ENCODE data around the gene KRTAP5-7. TPM values are rescaled to one million over a fixed set of nuclear protein-coding genes. Genes with fewer than 3 reads are reported as not detected.

The KRTAP5-7 gene
- total and polyA plus RNA-seq, 2 donors from 2014 or later: 0.22 TPM; not detected in 1

DNA sequence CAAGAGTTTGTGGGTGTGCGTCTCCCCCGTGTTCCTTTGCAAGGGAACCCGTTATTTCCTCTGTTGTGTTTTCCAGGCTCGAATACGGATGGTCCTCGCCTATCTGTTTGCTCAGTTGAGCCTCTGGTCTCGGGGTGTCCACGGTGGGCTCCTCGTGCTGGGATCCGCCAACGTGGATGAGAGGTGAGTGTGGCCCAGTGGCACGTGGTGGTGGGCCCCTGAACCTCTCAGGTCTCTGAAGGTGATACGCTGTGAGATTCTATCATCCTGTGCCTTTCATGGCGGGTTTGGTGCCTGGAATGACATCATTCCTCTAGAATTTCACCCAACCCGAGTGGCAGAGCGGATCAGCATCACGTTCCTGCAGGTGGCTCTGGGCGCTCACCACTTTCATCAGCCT lies 41.6 kb upstream of the KRTAP5-7 start:
- H3K27me3 ChIP-seq (ENCODE audit: control insufficient read depth, insufficient read depth, low read length): no peaks in the 10 kb centered on the region
- H3K9me3 ChIP-seq (ENCODE audit: control insufficient read depth in 2 of 3, insufficient read depth in 1 of 3, low read length in 3 of 3): no peaks in the 10 kb centered on the region
- H3K4me1 ChIP-seq (ENCODE audit: control insufficient read depth in 2 of 3, insufficient read depth in 2 of 3, low read depth in 1 of 3, low read length in 3 of 3): peaks cover 0 to 2% (median 0%) of the 10 kb centered on the region in 3 donors
- no peak overlapping the region for H3K4me3 ChIP-seq (ENCODE audit: low read length in 3 of 3)
- no peak for FAIRE-seq
- no peak for DNase-seq
- peaks cover 11 to 44% (median 27%) of the 10 kb centered on the region in 3 donors for H3K36me3 ChIP-seq (ENCODE audit: control insufficient read depth in 2 of 3, insufficient read depth in 3 of 3, low read length in 3 of 3)
- no peak overlapping the region for H3K9ac ChIP-seq (ENCODE audit: low read length in 3 of 3)
- H3K27ac ChIP-seq (ENCODE audit: low read depth in 2 of 2, low read length in 2 of 2): no peak overlapping the region
- intact Hi-C loops (cut with DNase I): no loop called here
- TF ChIP-seq, protein P1, sequence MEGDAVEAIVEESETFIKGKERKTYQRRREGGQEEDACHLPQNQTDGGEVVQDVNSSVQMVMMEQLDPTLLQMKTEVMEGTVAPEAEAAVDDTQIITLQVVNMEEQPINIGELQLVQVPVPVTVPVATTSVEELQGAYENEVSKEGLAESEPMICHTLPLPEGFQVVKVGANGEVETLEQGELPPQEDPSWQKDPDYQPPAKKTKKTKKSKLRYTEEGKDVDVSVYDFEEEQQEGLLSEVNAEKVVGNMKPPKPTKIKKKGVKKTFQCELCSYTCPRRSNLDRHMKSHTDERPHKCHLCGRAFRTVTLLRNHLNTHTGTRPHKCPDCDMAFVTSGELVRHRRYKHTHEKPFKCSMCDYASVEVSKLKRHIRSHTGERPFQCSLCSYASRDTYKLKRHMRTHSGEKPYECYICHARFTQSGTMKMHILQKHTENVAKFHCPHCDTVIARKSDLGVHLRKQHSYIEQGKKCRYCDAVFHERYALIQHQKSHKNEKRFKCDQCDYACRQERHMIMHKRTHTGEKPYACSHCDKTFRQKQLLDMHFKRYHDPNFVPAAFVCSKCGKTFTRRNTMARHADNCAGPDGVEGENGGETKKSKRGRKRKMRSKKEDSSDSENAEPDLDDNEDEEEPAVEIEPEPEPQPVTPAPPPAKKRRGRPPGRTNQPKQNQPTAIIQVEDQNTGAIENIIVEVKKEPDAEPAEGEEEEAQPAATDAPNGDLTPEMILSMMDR (IDR thresholded peaks at IDR 0.05; ENCODE audit: borderline replicate concordance, extremely low read depth, insufficient read depth): no peak

- H3K36me3 ChIP-seq (ENCODE audit: control insufficient read depth in 2 of 3, insufficient read depth in 3 of 3, low read length in 3 of 3): peaks cover 11 to 45% (median 30%) of the 10 kb centered on the region in 3 donors
- TF ChIP-seq, protein P1 (IDR thresholded peaks at IDR 0.05; ENCODE audit: borderline replicate concordance, extremely low read depth, insufficient read depth): no peak
- FAIRE-seq (no peak), DNase-seq (no peak)
- H3K4me1 ChIP-seq (ENCODE audit: control insufficient read depth in 2 of 3, insufficient read depth in 2 of 3, low read depth in 1 of 3, low read length in 3 of 3): peaks cover 0 to 2% (median 0%) of the 10 kb centered on the region in 3 donors
- intact Hi-C loops (cut with DNase I): no loop called here
- no peaks in the 10 kb centered on the region for H3K9me3 ChIP-seq (ENCODE audit: control insufficient read depth in 2 of 3, insufficient read depth in 1 of 3, low read length in 3 of 3)
- no peak overlapping the region for H3K9ac ChIP-seq (ENCODE audit: low read length in 3 of 3)
- H3K27ac ChIP-seq (ENCODE audit: low read depth in 2 of 2, low read length in 2 of 2): no peak overlapping the region
- H3K4me3 ChIP-seq (ENCODE audit: low read length in 3 of 3): no peak overlapping the region
- no peaks in the 10 kb centered on the region for H3K27me3 ChIP-seq (ENCODE audit: control insufficient read depth, insufficient read depth, low read length)
Observed at GRCh38 chr11:71486320-71486719, 40.7 kb upstream of the KRTAP5-7 start.

DNA sequence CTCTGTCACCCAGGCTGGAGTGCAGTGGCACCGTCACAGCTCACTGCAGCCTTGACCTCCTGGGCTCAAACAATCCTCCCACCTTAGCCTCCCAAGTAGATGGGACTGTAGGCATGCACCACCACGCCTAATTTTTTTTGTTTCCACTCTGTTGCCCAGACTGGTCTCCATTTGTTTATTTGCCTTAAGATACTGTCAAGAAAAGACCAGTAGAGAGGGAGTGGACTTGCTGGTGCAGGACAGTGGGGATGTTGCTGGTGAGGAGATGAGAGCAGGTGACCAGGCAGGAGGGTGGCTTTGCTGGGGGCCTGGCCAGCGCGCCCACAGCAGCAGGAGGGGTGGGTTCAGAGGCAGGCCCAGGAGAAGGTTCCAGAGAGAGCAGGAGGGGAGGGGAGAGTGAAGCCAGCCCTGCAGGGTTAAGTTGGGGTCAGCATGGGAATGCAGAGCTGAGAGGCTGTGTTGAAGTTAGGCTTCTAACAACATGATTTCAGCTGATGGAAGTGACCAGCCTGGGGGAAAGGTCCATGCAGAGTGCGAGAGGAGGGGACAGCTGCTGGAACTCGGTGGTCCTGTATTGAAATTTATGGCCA lies 38.3 kb upstream of the KRTAP5-7 start:
- intact Hi-C loops (cut with DNase I): no loop called here
- no peak overlapping the region for H3K27ac ChIP-seq (ENCODE audit: low read depth in 2 of 2, low read length in 2 of 2)
- DNase-seq (peak in 3 of 5 donors; percentile 37 to 64 (median 54)), FAIRE-seq (no peak)
- H3K36me3 ChIP-seq (ENCODE audit: control insufficient read depth in 2 of 3, insufficient read depth in 3 of 3, low read length in 3 of 3): peaks cover 8 to 32% (median 26%) of the 10 kb centered on the region in 3 donors
- H3K4me1 ChIP-seq (ENCODE audit: control insufficient read depth in 2 of 3, insufficient read depth in 2 of 3, low read depth in 1 of 3, low read length in 3 of 3): peaks cover 0 to 2% (median 0%) of the 10 kb centered on the region in 3 donors
- H3K9me3 ChIP-seq (ENCODE audit: control insufficient read depth in 2 of 3, insufficient read depth in 1 of 3, low read length in 3 of 3): no peaks in the 10 kb centered on the region
- H3K4me3 ChIP-seq (ENCODE audit: low read length in 3 of 3): no peak overlapping the region
- no peak overlapping the region for H3K9ac ChIP-seq (ENCODE audit: low read length in 3 of 3)
- no peaks in the 10 kb centered on the region for H3K27me3 ChIP-seq (ENCODE audit: control insufficient read depth, insufficient read depth, low read length)
- TF ChIP-seq, protein P1 (IDR thresholded peaks at IDR 0.05; ENCODE audit: borderline replicate concordance, extremely low read depth, insufficient read depth): no peak
